Activated T-helper 2 cell treated with anti-CD3 and anti-CD28 coated beads, Interferon-gamma antibody, Interleukin-2, Interleukin-4, amounts not matched to agents 10 μg/mL and 5 μg/mL and 100 μg/mL, durations not matched to agents 14 hours and 24 hours and 36 hours (primary cell): Measurements from ENCODE around the gene NPAS3. TPM values are rescaled to one million over a fixed set of nuclear protein-coding genes. Genes with fewer than 3 reads are reported as not detected.

Experiments used
- DNase-seq: peaks from one replicate; pipeline ENCODE4 v3.0.0; 2021; ENCODE audit warnings: low spot score
- H3K27ac Mint-ChIP-seq: one replicate; pipeline ENCODE4 v1.8.0; 2021; ENCODE audit warnings: mixed read lengths
- H3K27me3 Mint-ChIP-seq: one replicate; pipeline ENCODE4 v1.8.0; 2021; ENCODE audit warnings: low read depth, mixed read lengths
- H3K36me3 Mint-ChIP-seq: one replicate; pipeline ENCODE4 v1.8.0; 2021; ENCODE audit warnings: low read depth, mixed read lengths
- H3K4me1 Mint-ChIP-seq: one replicate; pipeline ENCODE4 v1.8.0; 2021; ENCODE audit warnings: low read depth, mixed read lengths
- H3K4me3 Mint-ChIP-seq: one replicate; pipeline ENCODE4 v1.8.0; 2021; ENCODE audit warnings: low read depth, mild to moderate bottlenecking, moderate library complexity, mixed read lengths
- H3K9me3 Mint-ChIP-seq: one replicate; pipeline ENCODE4 v1.8.0; 2021; ENCODE audit warnings: mixed read lengths
- intact Hi-C: fragments of 100-400 bp; cut with micrococcal nuclease; formaldehyde crosslinking; loops from one replicate; pipeline ENCODE4 v1.15.1; 2023
- total RNA-seq: library from RNA; stranded (reverse); gene quantifications from 2 replicates; pipeline ENCODE4 v1.2.3, GENCODE V29; 2022

NPAS3 gene
- total RNA-seq, 1 donor from 2014 or later = not detected

GRCh38 chr14:33704481-33704880, 765.8 kb downstream of the NPAS3 start:
- Mint-ChIP-seq H3K27me3 (peaks cover 2% of the 10 kb centered on the region), H3K9me3 (no peaks in the 10 kb centered on the region), H3K36me3 (no peaks in the 10 kb centered on the region), H3K4me1 (no peaks in the 10 kb centered on the region), H3K4me3 (no peak overlapping the region), H3K27ac (no peak overlapping the region)
- intact Hi-C loops = no loop called here
- DNase-seq = no peak

DNA sequence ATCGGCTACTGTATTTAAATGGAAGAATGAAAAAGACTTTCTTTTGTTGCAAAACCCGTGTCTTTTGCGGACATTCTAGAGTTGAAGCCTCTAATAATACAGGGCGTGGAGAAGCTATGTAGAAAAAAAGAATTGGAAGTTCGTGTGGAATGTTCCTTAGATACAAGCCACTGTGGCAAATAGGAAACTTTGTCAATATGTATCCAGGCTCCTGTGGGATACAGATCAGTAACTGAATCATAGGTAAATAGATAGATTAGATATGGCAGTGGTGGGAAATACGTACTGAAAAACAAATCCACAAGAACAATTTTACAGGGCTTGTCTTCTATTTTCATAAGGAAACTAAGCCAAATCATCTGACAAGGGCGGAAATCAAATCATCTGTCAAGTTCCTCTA, 766.8 kb downstream of the NPAS3 start:
- Mint-ChIP-seq H3K4me1 (no peaks in the 10 kb centered on the region), H3K27ac (no peak overlapping the region), H3K27me3 (peaks cover 2% of the 10 kb centered on the region), H3K4me3 (no peak overlapping the region), H3K36me3 (no peaks in the 10 kb centered on the region), H3K9me3 (no peaks in the 10 kb centered on the region)
- no peak for DNase-seq
- intact Hi-C loops = no loop called here

- H3K27ac Mint-ChIP-seq = no peak overlapping the region
- H3K9me3 Mint-ChIP-seq = no peaks in the 10 kb centered on the region
- DNase-seq = no peak
- H3K36me3 Mint-ChIP-seq = no peaks in the 10 kb centered on the region
- no peaks in the 10 kb centered on the region for H3K27me3 Mint-ChIP-seq
- H3K4me1 Mint-ChIP-seq = no peaks in the 10 kb centered on the region
- no peak overlapping the region for H3K4me3 Mint-ChIP-seq
- intact Hi-C loops = no loop called here
Measured at GRCh38 chr14:33707716-33708115, 769.0 kb downstream of the NPAS3 start.

DNA sequence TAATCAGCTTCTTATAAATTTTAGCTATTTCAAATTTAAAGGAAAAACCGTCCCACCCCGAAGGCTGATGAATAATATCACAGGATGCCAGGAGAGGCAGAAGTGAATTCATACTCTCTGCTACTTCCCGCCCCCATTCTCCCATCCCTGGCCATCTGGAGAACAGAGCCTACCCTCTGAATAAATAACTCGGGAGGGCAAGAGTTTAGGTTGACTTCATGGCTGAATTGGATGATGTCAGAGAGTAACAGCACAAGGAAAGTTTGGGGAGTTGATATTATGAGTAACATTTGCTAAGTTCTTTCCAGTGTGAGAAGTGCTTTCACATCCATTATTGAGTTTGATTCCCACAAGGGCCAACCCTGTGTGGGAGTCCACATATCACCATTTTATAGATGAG, 770.6 kb downstream of the NPAS3 start:
- Mint-ChIP-seq H3K27me3 (no peaks in the 10 kb centered on the region), H3K36me3 (no peaks in the 10 kb centered on the region), H3K4me3 (no peak overlapping the region), H3K9me3 (no peaks in the 10 kb centered on the region), H3K27ac (no peak overlapping the region), H3K4me1 (no peaks in the 10 kb centered on the region)
- intact Hi-C loops = no loop called here
- DNase-seq = no peak

- H3K27me3 Mint-ChIP-seq = no peaks in the 10 kb centered on the region
- DNase-seq = no peak
- intact Hi-C loops = no loop called here
- H3K4me3 Mint-ChIP-seq = no peak overlapping the region
- H3K36me3 Mint-ChIP-seq = no peaks in the 10 kb centered on the region
- H3K27ac Mint-ChIP-seq = no peak overlapping the region
- H3K4me1 Mint-ChIP-seq = no peaks in the 10 kb centered on the region
- H3K9me3 Mint-ChIP-seq = no peaks in the 10 kb centered on the region
Measured at GRCh38 chr14:33709711-33710110, 771.0 kb downstream of the NPAS3 start.

DNA sequence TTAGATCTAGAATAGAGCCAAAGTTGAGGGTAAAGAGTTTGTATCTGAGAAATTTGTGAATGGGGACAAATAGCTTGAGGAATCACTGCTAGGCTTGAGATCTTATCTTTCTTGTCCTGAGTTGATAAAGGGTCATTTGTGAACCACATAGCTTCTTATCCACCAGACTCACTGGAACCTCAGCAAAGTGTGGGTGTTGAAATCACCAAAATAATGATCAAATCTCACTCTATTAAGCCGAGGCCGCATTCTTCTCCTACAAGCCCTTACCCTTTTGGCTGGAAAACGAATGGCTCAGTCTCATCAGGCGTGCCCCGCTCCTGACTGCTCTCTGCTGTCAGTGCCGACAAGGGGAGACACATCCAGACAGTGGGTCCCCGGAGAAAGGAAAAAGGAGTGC, 771.6 kb downstream of the NPAS3 start:
- no peak overlapping the region for H3K27ac Mint-ChIP-seq
- intact Hi-C loops = no loop called here
- DNase-seq = no peak
- no peaks in the 10 kb centered on the region for H3K4me1 Mint-ChIP-seq
- H3K36me3 Mint-ChIP-seq = no peaks in the 10 kb centered on the region
- no peaks in the 10 kb centered on the region for H3K9me3 Mint-ChIP-seq
- no peaks in the 10 kb centered on the region for H3K27me3 Mint-ChIP-seq
- no peak overlapping the region for H3K4me3 Mint-ChIP-seq

DNA sequence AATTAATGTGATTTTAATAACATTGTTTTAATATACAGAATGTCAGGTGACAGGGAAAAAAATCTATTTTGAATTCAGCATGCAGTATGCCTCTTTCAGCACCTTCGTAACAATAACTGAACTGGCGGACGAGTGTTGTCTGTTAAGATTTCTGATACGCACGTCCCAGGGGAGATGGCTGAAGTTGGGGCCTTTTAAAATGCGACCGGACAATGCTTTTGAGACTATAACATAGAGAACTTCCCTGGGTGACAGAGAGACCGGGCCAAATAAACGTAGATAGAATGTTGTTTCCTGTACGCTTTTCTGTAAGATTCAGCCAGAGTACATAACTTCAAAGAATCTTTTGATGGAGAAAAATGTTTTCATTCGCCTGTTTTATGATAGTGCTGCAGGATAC, 772.5 kb downstream of the NPAS3 start:
- Mint-ChIP-seq H3K27me3 (no peaks in the 10 kb centered on the region), H3K4me3 (no peak overlapping the region), H3K4me1 (no peaks in the 10 kb centered on the region), H3K27ac (no peak overlapping the region), H3K9me3 (no peaks in the 10 kb centered on the region), H3K36me3 (no peaks in the 10 kb centered on the region)
- DNase-seq = no peak
- intact Hi-C loops = no loop called here

DNA sequence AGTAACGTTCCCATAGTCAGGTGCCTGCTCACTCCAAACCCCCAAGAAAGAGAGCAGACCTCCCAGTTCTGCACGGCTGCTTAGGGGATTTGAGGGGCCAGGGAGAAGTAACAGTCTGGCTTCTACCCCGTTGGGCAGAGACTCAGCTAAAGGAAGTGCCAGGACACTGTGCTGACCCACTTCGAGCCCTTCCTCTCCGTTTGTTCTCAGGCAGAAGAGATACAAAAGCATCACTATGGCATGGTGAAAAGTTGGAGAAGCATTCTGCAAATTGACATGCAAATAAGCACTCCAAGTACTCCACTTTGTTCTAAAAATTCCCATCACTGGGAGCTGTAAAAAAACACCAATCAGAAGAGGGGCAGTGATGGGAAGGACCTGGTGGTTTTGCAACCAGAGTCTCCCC, 773.1 kb downstream of the NPAS3 start:
- no peaks in the 10 kb centered on the region for H3K4me1 Mint-ChIP-seq
- DNase-seq = no peak
- H3K27ac Mint-ChIP-seq = no peak overlapping the region
- intact Hi-C loops = no loop called here
- no peaks in the 10 kb centered on the region for H3K36me3 Mint-ChIP-seq
- H3K4me3 Mint-ChIP-seq = no peak overlapping the region
- no peaks in the 10 kb centered on the region for H3K27me3 Mint-ChIP-seq
- no peaks in the 10 kb centered on the region for H3K9me3 Mint-ChIP-seq

- no peak overlapping the region for H3K27ac Mint-ChIP-seq
- no peaks in the 10 kb centered on the region for H3K4me1 Mint-ChIP-seq
- no peak for DNase-seq
- no peaks in the 10 kb centered on the region for H3K9me3 Mint-ChIP-seq
- no peak overlapping the region for H3K4me3 Mint-ChIP-seq
- no peaks in the 10 kb centered on the region for H3K36me3 Mint-ChIP-seq
- intact Hi-C loops = no loop called here
- H3K27me3 Mint-ChIP-seq = no peaks in the 10 kb centered on the region
Measured at GRCh38 chr14:33714527-33715226, 776.0 kb downstream of the NPAS3 start.

DNA sequence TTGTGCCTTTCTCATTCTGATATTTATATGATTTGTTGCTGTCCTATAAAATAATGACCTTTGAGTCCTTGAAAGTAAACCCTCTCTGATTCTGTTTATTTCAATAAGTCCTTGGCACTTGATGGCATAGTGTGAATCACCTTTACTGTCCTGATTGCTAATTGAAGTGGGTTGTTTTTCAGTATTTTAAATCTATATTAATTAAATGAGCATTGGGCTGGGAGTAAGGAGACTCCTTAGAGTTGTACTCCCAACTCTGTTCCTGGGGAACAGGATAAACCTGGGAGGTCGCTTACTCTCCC, 776.5 kb downstream of the NPAS3 start:
- H3K27ac Mint-ChIP-seq = no peak overlapping the region
- no peaks in the 10 kb centered on the region for H3K4me1 Mint-ChIP-seq
- H3K9me3 Mint-ChIP-seq = no peaks in the 10 kb centered on the region
- no peak for DNase-seq
- H3K36me3 Mint-ChIP-seq = no peaks in the 10 kb centered on the region
- H3K27me3 Mint-ChIP-seq = no peaks in the 10 kb centered on the region
- H3K4me3 Mint-ChIP-seq = no peak overlapping the region
- intact Hi-C loops = no loop called here

DNA sequence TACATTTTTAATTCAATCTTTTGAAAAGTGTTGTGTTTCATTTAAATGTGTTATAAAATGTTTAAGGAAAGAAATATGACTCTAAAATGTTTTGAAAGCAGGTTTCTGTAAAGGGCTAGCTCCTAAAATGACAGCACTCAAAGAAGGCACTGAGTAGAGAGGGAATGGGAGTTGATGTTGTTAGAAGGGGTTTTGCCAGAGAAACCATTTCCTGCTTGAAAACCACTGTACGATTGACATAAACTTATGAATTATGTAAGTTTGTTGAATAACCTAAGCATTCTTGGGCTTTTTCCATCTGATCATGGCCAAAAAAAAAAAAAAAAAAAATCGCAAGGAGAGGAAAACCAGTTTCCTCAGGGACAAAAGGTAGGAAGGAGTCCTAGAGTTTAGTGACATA, 778.2 kb downstream of the NPAS3 start:
- intact Hi-C loops = no loop called here
- no peak for DNase-seq
- H3K36me3 Mint-ChIP-seq = no peaks in the 10 kb centered on the region
- no peaks in the 10 kb centered on the region for H3K27me3 Mint-ChIP-seq
- H3K9me3 Mint-ChIP-seq = no peaks in the 10 kb centered on the region
- no peaks in the 10 kb centered on the region for H3K4me1 Mint-ChIP-seq
- no peak overlapping the region for H3K27ac Mint-ChIP-seq
- H3K4me3 Mint-ChIP-seq = no peak overlapping the region

DNA sequence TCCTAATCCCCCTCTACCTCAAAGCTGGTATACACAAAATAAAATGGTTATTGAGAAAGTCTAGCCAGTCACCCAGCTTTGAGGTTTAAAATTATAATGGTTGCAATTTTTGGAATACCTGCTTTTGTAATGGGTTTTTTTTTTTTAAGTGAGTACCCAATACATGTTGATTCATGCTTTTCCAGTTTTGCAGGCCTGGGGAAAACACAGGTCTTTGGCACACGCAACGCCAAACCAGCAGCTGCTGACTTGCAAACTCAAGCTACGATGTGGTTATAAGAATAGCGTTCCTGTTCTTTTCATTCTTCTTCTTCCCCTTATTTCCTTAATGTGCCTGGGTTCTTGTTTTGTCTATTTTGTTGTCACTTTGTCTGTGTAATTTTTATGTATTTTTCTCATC, 779.2 kb downstream of the NPAS3 start:
- Mint-ChIP-seq H3K27me3 (no peaks in the 10 kb centered on the region), H3K27ac (no peak overlapping the region), H3K4me3 (no peak overlapping the region), H3K36me3 (no peaks in the 10 kb centered on the region), H3K4me1 (no peaks in the 10 kb centered on the region), H3K9me3 (no peaks in the 10 kb centered on the region)
- DNase-seq = no peak
- intact Hi-C loops = no loop called here

- H3K9me3 Mint-ChIP-seq = no peaks in the 10 kb centered on the region
- intact Hi-C loops = no loop called here
- H3K4me3 Mint-ChIP-seq = no peak overlapping the region
- no peak for DNase-seq
- H3K27ac Mint-ChIP-seq = no peak overlapping the region
- H3K4me1 Mint-ChIP-seq = no peaks in the 10 kb centered on the region
- no peaks in the 10 kb centered on the region for H3K36me3 Mint-ChIP-seq
- H3K27me3 Mint-ChIP-seq = no peaks in the 10 kb centered on the region
Measured at GRCh38 chr14:33720284-33720787, 781.7 kb downstream of the NPAS3 start.

DNA sequence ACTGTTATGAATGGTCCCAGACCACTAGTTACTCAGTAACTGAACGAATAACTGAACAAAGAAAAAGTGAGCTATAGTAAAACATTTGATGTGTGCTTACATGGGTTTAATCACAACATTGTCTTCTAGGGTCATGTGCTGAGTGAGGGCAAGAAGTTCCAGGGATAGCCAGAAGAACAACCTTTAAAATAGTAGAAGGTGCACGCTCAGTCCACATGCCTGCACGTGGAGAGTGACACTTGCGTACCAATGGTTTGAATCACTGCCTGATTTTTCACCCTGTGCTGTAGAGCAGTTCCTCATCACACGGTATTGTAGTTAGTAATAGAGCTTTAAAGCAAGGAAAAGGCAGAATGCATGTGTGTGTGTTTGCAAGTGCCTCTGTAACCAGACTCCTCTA, 788.0 kb downstream of the NPAS3 start:
- Mint-ChIP-seq H3K27me3 (no peaks in the 10 kb centered on the region), H3K27ac (no peak overlapping the region), H3K4me1 (no peaks in the 10 kb centered on the region), H3K36me3 (no peaks in the 10 kb centered on the region), H3K9me3 (no peaks in the 10 kb centered on the region), H3K4me3 (no peak overlapping the region)
- intact Hi-C loops = no loop called here
- DNase-seq = no peak
